NCI-H526 treated with DMSO at 0.1 percent for 48 hours (cell line): ENCODE results near the gene IGF2BP2.
A peak's percentile ranks its signal among the peaks of the same experiment; 100 is the strongest.

ENCODE experiments used
- DNase-seq: peaks from one replicate; lab custom pipeline; 2025; lab: John Stamatoyannopoulos, UW

IGF2BP2 gene

DNA sequence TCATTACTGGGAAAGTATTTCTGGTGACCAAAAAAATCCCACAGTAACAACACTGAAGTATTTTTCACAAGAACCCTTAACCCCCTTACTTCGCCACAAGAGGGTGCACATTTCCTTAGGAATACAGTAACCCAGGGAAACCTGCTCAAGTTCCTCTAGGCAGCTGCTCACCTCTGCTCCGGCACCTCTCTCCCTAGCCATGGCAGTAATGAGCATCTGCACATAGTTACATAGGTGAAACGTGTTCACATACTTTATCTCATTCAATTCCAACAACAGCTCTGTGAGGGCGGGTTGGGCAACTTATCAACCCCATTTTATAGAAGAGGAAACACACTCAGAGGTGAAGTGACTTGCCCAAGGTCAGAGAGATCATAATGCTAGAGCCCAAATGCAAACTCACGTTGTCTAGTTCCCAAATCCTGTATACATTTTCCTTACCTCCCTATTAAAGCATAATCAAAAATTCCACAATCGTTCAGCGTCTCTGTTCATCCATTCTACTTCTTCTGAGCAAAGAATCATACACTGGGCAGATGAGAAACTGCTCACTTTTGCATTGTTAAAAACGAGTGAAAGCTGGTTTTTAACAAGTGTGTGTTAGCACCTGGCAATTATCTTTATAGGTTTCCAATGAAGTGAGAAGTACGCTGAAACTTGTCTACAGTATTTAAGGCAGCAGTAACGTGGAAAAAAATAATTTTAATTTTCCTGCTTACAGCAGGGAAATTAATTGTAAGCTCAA, 90.7 kb downstream of the IGF2BP2 start:
- peak; percentile 70 for DNase-seq

GRCh38 chr3:185732782-185733181, 92.1 kb downstream of the IGF2BP2 start:
- no peak for DNase-seq

- no peak for DNase-seq
Observed at GRCh38 chr3:185730550-185730949, 94.3 kb downstream of the IGF2BP2 start.

GRCh38 chr3:185729337-185730055, 95.3 kb downstream of the IGF2BP2 start:
- no peak for DNase-seq

DNA sequence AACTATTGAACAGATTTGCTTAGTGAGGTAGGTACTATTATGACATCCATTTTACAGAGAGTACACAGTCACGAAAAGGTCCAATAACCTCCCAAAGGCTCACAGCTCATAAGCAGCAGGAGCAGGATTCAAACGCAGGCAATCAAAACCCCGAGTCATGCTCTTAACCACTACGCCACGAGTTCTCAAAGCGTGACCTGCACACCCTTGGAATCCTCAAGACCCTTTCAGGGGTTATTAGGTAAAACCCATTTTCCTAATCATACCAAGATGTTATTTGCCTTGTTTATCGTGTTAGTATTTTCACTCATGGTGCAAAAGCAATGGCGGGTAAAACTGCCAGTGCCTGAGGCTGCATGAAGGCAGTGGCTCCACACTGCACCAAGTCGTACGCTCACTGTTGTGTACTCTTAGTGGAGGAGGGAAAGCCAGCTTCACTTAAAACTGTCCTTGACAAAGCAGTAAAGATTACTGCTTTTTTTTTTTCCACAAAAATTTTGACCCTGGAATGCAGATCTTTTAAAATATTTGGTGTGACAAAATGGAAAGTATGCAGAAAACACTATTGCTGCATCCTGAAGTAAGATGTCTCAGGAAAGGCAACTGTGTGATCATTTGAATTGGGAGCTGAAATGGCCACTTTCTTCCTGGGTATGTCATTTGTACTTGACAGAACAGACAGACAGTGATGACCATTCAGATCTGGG, 96.1 kb downstream of the IGF2BP2 start:
- DNase-seq = no peak

GRCh38 chr3:185727873-185728272, 97.0 kb downstream of the IGF2BP2 start:
- DNase-seq = no peak

DNA sequence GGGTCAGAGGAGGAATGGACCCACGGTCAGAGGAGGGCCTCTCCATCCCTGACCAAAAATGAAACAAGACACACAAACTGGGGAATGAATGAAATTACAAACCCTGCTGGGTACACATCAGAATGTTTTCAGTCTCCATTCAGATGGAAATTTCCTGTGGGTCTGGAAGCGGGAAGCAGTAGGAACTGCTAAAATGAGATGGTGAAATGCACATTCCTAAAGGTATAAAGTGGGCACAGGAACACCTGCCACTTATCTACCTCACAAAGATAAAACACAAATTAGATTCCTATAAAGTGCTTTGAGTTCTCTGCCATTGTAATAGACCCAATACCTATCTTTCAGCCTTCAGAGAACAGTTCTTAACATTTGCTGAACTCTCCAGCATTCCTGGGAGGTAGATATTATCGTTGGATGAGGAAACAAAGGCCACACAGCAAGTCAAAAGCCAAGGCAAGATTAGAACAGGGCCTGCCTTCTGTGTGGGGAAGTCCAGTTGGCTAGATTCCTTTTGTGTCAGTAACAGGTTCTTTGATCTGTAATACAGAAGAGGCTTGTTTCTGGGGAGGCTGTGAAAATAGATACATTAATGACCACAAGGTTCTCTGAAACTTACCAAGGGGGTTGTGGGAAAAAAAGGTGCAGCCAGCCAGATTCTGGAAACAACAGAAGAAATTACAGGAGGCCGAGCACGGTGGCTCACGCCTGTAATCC, 98.4 kb downstream of the IGF2BP2 start:
- no peak for DNase-seq

- no peak for DNase-seq
Observed at GRCh38 chr3:185724761-185725160, 100.1 kb downstream of the IGF2BP2 start.

- no peak for DNase-seq
Observed at GRCh38 chr3:185724251-185724650, 100.6 kb downstream of the IGF2BP2 start.

DNA sequence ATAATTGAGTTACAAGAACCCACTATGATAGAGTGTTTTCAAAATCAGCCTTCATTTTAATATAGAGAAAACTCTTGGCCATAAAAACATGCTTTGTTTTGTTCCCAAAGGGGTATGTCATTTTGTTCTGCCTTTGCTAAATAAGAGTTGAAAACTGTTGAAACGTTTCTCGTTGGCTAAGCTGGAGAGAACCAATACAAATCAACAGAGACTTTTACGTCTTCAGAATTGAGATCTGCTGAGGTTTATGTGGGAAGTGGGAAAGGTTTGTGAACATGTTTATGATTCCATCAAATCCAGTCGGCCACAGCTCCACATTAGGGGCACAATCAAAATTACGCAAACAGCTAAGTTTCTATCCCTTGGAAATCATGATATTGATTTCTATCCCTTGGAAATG, 102.0 kb downstream of the IGF2BP2 start:
- no peak for DNase-seq

DNA sequence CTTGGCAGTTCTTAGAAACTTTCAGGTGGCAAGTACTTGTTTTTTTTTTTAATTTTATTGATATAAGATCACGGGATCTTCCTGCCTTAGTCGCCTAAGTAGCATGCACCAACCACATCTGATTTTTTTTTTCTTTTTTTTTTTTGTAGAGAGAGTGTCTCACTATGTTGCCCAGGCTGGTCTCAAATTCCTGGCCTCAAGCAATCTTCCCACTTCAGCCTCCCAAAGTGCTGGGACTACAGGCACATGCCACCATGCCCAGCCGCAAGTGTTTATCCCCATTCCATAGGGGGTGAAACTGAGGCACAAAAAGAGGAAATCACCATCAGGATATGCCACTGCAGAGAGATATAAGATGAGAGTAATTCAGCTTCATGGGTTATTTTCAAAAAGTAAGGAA, 102.9 kb downstream of the IGF2BP2 start:
- no peak for DNase-seq

- no peak for DNase-seq
Observed at GRCh38 chr3:185720326-185720725, 104.5 kb downstream of the IGF2BP2 start.

GRCh38 chr3:185718736-185719593, 105.9 kb downstream of the IGF2BP2 start:
- no peak for DNase-seq

DNA sequence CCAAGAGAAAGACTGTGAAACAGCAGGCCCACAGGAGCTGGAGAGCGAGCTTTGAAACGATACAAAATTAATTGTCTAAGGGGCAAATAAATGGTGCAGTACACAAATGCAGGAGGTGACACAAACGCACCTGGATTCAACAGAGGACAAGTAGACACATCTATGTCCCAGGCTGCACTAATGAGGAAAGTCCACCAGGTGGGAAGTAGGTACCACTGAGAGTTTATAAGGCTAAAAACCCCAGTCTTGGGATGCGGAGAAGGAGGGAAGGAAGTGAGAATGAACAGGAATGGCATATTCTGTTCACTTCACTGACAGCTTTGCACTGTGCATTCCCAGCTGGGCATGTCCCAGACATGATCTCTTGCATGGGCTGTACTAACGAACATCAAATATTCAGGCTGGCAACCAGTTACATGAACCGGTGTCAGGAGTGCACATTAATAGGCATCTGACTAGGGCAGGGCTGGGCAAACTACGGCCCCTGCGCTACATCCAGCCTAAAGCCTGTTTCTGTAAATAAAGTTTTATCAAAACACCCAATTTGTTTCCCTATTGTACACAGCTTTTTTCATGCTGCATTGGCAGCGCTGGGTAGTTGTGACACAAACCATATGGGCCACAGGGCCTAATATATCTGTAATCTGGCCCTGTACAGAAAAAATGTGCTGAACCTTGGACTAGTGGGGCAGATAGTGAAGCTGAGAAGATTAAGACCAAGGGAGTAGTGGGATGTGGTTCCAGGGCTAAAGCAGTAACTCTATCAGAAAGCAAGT, 107.0 kb downstream of the IGF2BP2 start:
- DNase-seq = no peak

- DNase-seq = no peak
Observed at GRCh38 chr3:185717121-185717520, 107.7 kb downstream of the IGF2BP2 start.

DNA sequence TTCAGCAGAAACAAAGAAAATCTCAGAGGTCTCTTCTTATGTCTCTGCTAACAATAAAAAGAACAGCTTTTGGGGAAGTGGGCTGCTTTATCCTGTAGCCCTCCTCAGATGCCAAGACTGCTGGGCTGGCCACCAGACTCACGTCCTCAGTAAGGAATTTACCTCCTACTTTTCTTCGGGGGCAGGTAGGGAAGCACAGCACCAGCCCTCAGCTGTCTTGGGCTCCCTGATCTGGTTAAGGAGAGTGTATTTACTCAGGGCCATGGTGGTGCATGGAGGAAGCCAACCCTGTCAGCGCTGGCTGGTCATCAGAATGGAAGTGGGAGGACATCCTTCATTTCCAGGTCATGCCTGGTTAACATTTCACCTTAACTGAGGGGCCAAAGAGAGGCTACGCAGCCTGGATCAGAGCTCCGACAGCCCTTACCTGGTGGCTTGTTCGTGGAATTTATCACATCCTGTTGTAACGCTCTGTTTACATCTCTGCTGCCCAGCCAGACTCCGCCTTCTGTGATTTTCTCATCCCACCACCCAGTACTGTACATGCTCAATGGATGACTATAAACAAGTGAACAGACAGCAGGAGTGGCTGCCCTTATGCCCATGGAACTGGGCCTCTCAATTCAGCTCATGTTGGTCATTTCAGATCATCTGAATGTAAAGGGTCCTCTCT, 108.3 kb downstream of the IGF2BP2 start:
- DNase-seq = no peak

GRCh38 chr3:185715091-185715490, 109.8 kb downstream of the IGF2BP2 start:
- DNase-seq = no peak

DNA sequence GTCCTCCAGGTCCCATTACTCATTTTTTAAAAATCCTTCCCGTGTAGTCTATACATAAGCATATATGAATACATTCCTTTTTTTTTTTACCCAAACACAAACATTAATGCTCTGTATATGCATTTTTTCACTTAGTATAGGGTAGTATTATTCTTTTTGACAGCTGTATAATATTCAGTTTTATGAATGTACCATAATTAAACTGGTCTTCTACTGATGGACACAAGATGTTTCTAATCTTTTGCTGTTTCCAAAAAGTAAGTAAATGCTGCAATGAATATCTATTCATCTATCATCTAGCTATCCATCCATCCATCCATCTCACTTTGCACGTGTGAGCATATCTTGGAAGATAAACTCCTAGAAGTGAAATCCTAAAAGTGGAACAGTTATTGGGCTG, 110.8 kb downstream of the IGF2BP2 start:
- DNase-seq = no peak

- DNase-seq = no peak
Observed at GRCh38 chr3:185713015-185713414, 111.8 kb downstream of the IGF2BP2 start.

GRCh38 chr3:185712337-185712736, 112.5 kb downstream of the IGF2BP2 start:
- no peak for DNase-seq
